Vagina (tissue), 2 donors: ENCODE data around the gene INPP5J.

Experiments
- CTCF ChIP-seq, 3 experiments: fragments of 450-650 bp in 2 of 3; fragments of 200-600 bp in 1 of 3; sonication (generic) in 1 of 3; IDR thresholded peaks; one replicate each; pipeline ENCODE4 v1.5.1; 2017 to 2019; ENCODE audit warnings: antibody characterized with exemption in 3 of 3, mild to moderate bottlenecking in 2 of 3, moderate library complexity in 2 of 3
- POLR2A ChIP-seq, 2 donors: fragments of 450-650 bp; IDR thresholded peaks; one replicate each; pipeline ENCODE4 v1.6.1; 2017; ENCODE audit warnings: antibody characterized with exemption in 2 of 2, mild to moderate bottlenecking in 2 of 2, moderate library complexity in 2 of 2
- POLR2AphosphoS5 ChIP-seq, 2 donors: sonication (generic); formaldehyde crosslinking; IDR thresholded peaks; one replicate each; pipeline ENCODE4 v1.9.0; 2017; ENCODE audit warnings: antibody characterized with exemption in 2 of 2, mild to moderate bottlenecking in 2 of 2, low read depth in 1 of 2; ENCODE audit not compliant: insufficient read depth in 1 of 2

- TF ChIP-seq CTCF (IDR thresholded peaks at IDR 0.05) (no peak), POLR2A (IDR thresholded peaks at IDR 0.05) (no peak), POLR2AphosphoS5 (IDR thresholded peaks at IDR 0.05; ENCODE audit: insufficient read depth in 1 of 2, low read depth in 1 of 2) (no peak)
These were observed 16.3 kb downstream of the INPP5J start for GRCh38 chr22:31139066-31139465.
